ENCODE results near the gene RGS11.

DNA sequence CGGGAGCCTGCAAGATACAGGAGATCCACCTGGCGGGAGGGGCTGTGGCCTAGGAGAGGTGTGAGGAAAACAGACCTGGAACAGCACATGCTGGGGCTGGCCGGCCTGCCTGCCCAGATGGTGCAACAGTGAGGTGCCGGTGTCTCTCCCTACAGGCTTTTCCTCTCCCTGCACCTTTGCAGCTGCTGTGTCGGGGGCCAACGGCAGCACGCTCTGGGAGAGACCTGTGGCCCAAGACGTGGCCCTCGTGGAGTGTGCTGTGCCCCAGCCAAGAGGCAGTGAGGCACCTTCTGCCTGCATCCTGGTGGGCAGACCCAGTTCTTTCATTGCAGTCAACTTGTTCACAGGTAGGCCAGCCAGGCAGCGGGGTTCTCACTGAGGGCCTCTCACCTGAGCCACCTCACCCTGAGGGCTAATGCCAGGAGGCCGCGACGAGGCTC, 15.9 kb downstream of the RGS11 start:
- TF ChIP-seq CTCF (conservative IDR thresholded peaks at IDR 0.05 in 1 of 2, IDR thresholded peaks at IDR 0.05 in 1 of 2; ENCODE audit: extremely low read depth in 1 of 2, insufficient read depth in 1 of 2, low read depth in 1 of 2, low read length in 2 of 2) (no peak), EZH2 (IDR thresholded peaks at IDR 0.05; ENCODE audit: borderline replicate concordance, low read length) (no peak)
